Caco-2 (cell line): ENCODE measurements around the gene BPIFB4. TPM values are rescaled to one million over a fixed set of nuclear protein-coding genes. Genes with fewer than 3 reads are reported as not detected.

ENCODE experiments used
- BruUV-seq: library from RNA; stranded (reverse); fragments of 400-500 nt; replicated peaks from 2 replicates; lab custom pipeline; 2021; lab: Mats Ljungman, UMichigan
- CTCF ChIA-PET: fragments of 300-600 bp; sonication (Branson Sonifier 250); formaldehyde crosslinking; loops from one replicate; lab custom pipeline; 2022; ENCODE audit warnings: antibody characterized with exemption; lab: Charles Lee
- POLR2A ChIA-PET: fragments of 300-600 bp; sonication (Branson Sonifier 250); formaldehyde crosslinking; loops from one replicate; lab custom pipeline; 2022; ENCODE audit warnings: antibody characterized with exemption; lab: Charles Lee
- DNase-seq, 2 experiments: peaks; one replicate each; pipeline versions ENCODE4 v3.0.0 to v3.0.0-alpha.2; 2020 to 2022
- H3K27me3 ChIP-seq: replicated peaks from 2 replicates; pipeline ENCODE4 v1.6.0; 2011; ENCODE audit warnings: low read length; ENCODE audit not compliant: control insufficient read depth, insufficient read depth
- H3K36me3 ChIP-seq: 2 replicates; pipeline ENCODE4 v1.5.1; 2011; ENCODE audit warnings: low read length; ENCODE audit not compliant: control insufficient read depth, insufficient read depth
- H3K4me1 ChIP-seq: fragments of 250-450 bp; sonication (Bioruptor Pico); 2 replicates; pipeline ENCODE4 v1.5.1; 2020; ENCODE audit warnings: mild to moderate bottlenecking
- H3K4me3 ChIP-seq: 2 replicates; pipeline ENCODE4 v1.5.1; 2011; ENCODE audit warnings: low read depth, mild to moderate bottlenecking, control low read depth, low read length
- H3K9me3 ChIP-seq: fragments of 250-450 bp; sonication (Bioruptor Pico); 2 replicates; pipeline ENCODE4 v1.5.1; 2020; ENCODE audit warnings: mild to moderate bottlenecking, moderate library complexity
- H3K27ac Mint-ChIP-seq: one replicate; pipeline ENCODE4 v1.8.0; 2022; ENCODE audit warnings: mixed read lengths; ENCODE audit not compliant: unreplicated experiment
- H3K27me3 Mint-ChIP-seq: one replicate; pipeline ENCODE4 v1.8.0; 2022; ENCODE audit warnings: mixed read lengths; ENCODE audit not compliant: insufficient read depth, unreplicated experiment
- H3K36me3 Mint-ChIP-seq: one replicate; pipeline ENCODE4 v1.8.0; 2022; ENCODE audit warnings: mild to moderate bottlenecking, mixed read lengths; ENCODE audit not compliant: insufficient read depth, unreplicated experiment
- H3K4me1 Mint-ChIP-seq: one replicate; pipeline ENCODE4 v1.8.0; 2022; ENCODE audit warnings: low read depth, mixed read lengths; ENCODE audit not compliant: unreplicated experiment
- H3K4me3 Mint-ChIP-seq: one replicate; pipeline ENCODE4 v1.8.0; 2022; ENCODE audit warnings: mild to moderate bottlenecking, moderate library complexity, mixed read lengths; ENCODE audit not compliant: unreplicated experiment
- H3K9me3 Mint-ChIP-seq: one replicate; pipeline ENCODE4 v1.8.0; 2022; ENCODE audit warnings: mixed read lengths; ENCODE audit not compliant: unreplicated experiment
- intact Hi-C: fragments of 100-400 bp; cut with micrococcal nuclease; formaldehyde crosslinking; loops from one replicate; pipeline ENCODE4 v1.10.0; 2022; ENCODE audit not compliant: unreplicated experiment
- total RNA-seq: library from RNA; stranded (reverse); gene quantifications from 2 replicates; pipeline ENCODE4 v1.2.3, GENCODE V29; 2022
- TF ChIP-seq, protein P1 (sequence below), 2 experiments: fragments of 200-600 bp in 1 of 2; IDR thresholded peaks; 1 replicate in 1 of 2; 2 replicates in 1 of 2; pipeline versions ENCODE4 v1.5.1 to v1.8.0; 2011 to 2022; ENCODE audit warnings: antibody characterized with exemption in 1 of 2, control low read depth in 1 of 2, inconsistent platforms in 1 of 2, low read depth in 1 of 2, low read length in 1 of 2, mild to moderate bottlenecking in 1 of 2, moderate library complexity in 1 of 2; ENCODE audit not compliant: insufficient read depth in 1 of 2, severe bottlenecking in 1 of 2, unreplicated experiment in 1 of 2

BPIFB4 gene
- total RNA-seq, 1 experiment from 2014 or later, result not detected

DNA sequence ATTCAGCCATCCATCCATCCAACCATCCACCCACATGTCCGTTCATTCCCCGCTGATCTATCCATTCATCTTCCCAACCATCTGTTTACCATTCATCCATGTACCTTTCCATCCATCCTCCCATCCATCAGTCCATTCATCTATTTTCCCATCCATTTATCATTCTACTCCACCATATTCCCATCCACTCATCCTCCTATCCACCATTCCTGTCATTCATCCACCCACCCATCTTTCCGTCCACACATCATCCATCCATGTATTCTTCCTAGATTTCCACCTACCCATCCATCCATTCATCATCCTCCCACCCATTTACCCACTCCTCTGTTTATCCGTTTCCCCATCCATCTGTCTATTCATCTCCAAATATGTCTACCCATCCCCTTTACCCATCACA, 41.2 kb upstream of the BPIFB4 start:
- Mint-ChIP-seq H3K4me3 (no peak overlapping the region), H3K27ac (no peak overlapping the region), H3K36me3 (no peaks in the 10 kb centered on the region), H3K4me1 (no peaks in the 10 kb centered on the region), H3K9me3 (peaks cover 4% of the 10 kb centered on the region), H3K27me3 (peaks cover 19% of the 10 kb centered on the region)
- Histone ChIP-seq H3K36me3 (no peaks in the 10 kb centered on the region), H3K4me3 (no peak overlapping the region), H3K4me1 (no peaks in the 10 kb centered on the region), H3K9me3 (peaks cover 6% of the 10 kb centered on the region; the same call in 1 of the 2 replicates), H3K27me3 (no peaks in the 10 kb centered on the region)
- ChIA-PET CTCF (no interaction called here), POLR2A (no interaction called here)
- no TSS peak for BruUV-seq
- intact Hi-C loops, result no loop called here
- no peak for DNase-seq
- TF ChIP-seq, protein P1, sequence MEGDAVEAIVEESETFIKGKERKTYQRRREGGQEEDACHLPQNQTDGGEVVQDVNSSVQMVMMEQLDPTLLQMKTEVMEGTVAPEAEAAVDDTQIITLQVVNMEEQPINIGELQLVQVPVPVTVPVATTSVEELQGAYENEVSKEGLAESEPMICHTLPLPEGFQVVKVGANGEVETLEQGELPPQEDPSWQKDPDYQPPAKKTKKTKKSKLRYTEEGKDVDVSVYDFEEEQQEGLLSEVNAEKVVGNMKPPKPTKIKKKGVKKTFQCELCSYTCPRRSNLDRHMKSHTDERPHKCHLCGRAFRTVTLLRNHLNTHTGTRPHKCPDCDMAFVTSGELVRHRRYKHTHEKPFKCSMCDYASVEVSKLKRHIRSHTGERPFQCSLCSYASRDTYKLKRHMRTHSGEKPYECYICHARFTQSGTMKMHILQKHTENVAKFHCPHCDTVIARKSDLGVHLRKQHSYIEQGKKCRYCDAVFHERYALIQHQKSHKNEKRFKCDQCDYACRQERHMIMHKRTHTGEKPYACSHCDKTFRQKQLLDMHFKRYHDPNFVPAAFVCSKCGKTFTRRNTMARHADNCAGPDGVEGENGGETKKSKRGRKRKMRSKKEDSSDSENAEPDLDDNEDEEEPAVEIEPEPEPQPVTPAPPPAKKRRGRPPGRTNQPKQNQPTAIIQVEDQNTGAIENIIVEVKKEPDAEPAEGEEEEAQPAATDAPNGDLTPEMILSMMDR (IDR thresholded peaks at IDR 0.05; ENCODE audit: insufficient read depth in 1 of 2, low read depth in 1 of 2, low read length in 1 of 2, severe bottlenecking in 1 of 2, unreplicated experiment in 1 of 2), result no peak

DNA sequence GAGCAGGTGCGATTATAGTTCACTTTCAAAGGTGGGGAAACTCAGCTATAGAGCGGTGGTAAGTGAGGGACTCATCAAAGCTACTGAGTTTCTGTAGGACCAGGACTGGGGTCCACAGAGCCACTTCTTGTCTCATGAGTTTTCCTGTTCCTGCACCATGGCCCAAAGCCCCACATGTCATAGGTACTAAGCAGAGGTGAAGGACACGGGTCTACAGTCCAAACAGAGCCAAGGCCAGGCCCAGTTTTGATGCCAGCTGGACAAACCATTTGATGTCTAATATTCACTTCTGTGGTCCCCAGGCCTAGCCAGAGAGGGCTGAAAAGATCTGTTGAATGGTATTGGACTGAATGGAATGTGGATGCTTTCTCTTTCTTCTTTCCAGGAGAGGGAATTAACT, 37.0 kb upstream of the BPIFB4 start:
- no TSS peak for BruUV-seq
- POLR2A ChIA-PET, result no interaction called here
- CTCF ChIA-PET, result no interaction called here
- H3K9me3 Mint-ChIP-seq, result peaks cover 34% of the 10 kb centered on the region
- H3K4me1 ChIP-seq, result no peaks in the 10 kb centered on the region
- peaks cover 14% of the 10 kb centered on the region for H3K27me3 Mint-ChIP-seq
- H3K36me3 ChIP-seq, result no peaks in the 10 kb centered on the region
- no peaks in the 10 kb centered on the region for H3K4me1 Mint-ChIP-seq
- no peak overlapping the region for H3K4me3 ChIP-seq
- H3K27me3 ChIP-seq, result no peaks in the 10 kb centered on the region
- no peak overlapping the region for H3K27ac Mint-ChIP-seq
- no peak for DNase-seq
- no peak overlapping the region for H3K4me3 Mint-ChIP-seq
- intact Hi-C loops, result no loop called here
- peaks cover 31% of the 10 kb centered on the region for H3K9me3 ChIP-seq
- TF ChIP-seq, protein P1 (IDR thresholded peaks at IDR 0.05; ENCODE audit: insufficient read depth in 1 of 2, low read depth in 1 of 2, low read length in 1 of 2, severe bottlenecking in 1 of 2, unreplicated experiment in 1 of 2), result no peak
- H3K36me3 Mint-ChIP-seq, result no peaks in the 10 kb centered on the region

DNA sequence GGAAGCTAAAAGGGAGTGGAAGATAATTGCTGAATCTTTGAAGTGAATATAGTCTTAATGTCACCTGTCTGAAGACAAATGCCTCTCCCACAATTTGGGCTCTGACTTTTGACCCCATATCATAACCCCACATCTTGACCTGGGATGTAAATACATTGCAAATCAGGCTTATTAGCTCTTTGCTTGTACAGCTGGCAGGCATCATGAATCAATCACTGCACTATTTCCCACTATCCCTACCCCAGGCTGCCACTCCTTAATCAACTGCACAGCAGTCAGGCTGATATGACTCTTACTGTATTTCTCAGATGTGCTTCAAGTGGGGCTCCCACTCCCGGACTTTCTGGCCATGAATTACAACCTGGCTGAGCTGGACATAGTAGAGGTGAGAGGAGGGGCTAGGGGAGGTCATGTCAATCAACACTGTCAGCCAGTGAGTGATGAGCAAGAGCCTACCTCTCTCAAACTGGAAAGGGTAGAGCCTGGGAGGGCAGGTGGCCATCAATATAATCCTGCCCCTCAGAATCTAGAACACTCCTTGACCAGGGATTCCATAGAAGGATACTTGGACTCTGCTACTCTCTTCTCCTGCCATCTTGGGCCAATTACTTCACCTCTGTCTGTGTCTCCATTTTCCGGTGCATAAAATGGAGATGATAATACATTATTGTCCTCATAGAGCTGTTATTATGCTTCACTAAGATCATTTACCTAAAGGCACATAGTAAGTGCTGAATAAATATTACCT, 36.3 kb upstream of the BPIFB4 start:
- Histone ChIP-seq H3K4me1 (no peaks in the 10 kb centered on the region), H3K9me3 (peaks cover 33% of the 10 kb centered on the region), H3K36me3 (no peaks in the 10 kb centered on the region), H3K4me3 (no peak overlapping the region), H3K27me3 (no peaks in the 10 kb centered on the region)
- Mint-ChIP-seq H3K27me3 (peaks cover 8% of the 10 kb centered on the region), H3K4me3 (no peak overlapping the region), H3K36me3 (no peaks in the 10 kb centered on the region), H3K27ac (no peak overlapping the region), H3K4me1 (no peaks in the 10 kb centered on the region), H3K9me3 (peaks cover 34% of the 10 kb centered on the region)
- BruUV-seq, result no TSS peak
- ChIA-PET POLR2A (no interaction called here), CTCF (no interaction called here)
- TF ChIP-seq, protein P1 (IDR thresholded peaks at IDR 0.05; ENCODE audit: insufficient read depth in 1 of 2, low read depth in 1 of 2, low read length in 1 of 2, severe bottlenecking in 1 of 2, unreplicated experiment in 1 of 2), result no peak
- DNase-seq, result no peak
- intact Hi-C loops, result no loop called here
